Measurements from ENCODE around the gene TMEM272.

- TF ChIP-seq SUZ12 (IDR thresholded peaks at IDR 0.05; ENCODE audit: extremely low read depth, insufficient read depth, insufficient read length) = no peak
- TF ChIP-seq ZNF274 (IDR thresholded peaks at IDR 0.05; ENCODE audit: low read depth, low read length) = no peak
- TF ChIP-seq YY1 (IDR thresholded peaks at IDR 0.05; ENCODE audit: insufficient read depth, insufficient read length) = no peak
Observed at GRCh38 chr13:51781246-51782022, 63.5 kb downstream of the TMEM272 start.

Measured in NT2/D1 (cell line).